Stimulated activated CD4-positive, alpha-beta T cell treated with anti-CD3 and anti-CD28 coated beads, Interleukin-12 subunit alpha, Interleukin-12 subunit beta, amount 100 ng/mL, for 48 hours (primary cell): Measurements from ENCODE around the gene HCAR3.
"Not testable (repeated sequence)": the region's sequence is repeated elsewhere in the genome, so short reads cannot be mapped to it uniquely, and the experiment has no call there.

Experiments
- DNase-seq, 3 donors: peaks; one replicate each; pipeline ENCODE4 v3.0.0-alpha.2; 2020; ENCODE audit warnings: low read depth in 2 of 3, low spot score in 1 of 3

HCAR3 gene

DNA sequence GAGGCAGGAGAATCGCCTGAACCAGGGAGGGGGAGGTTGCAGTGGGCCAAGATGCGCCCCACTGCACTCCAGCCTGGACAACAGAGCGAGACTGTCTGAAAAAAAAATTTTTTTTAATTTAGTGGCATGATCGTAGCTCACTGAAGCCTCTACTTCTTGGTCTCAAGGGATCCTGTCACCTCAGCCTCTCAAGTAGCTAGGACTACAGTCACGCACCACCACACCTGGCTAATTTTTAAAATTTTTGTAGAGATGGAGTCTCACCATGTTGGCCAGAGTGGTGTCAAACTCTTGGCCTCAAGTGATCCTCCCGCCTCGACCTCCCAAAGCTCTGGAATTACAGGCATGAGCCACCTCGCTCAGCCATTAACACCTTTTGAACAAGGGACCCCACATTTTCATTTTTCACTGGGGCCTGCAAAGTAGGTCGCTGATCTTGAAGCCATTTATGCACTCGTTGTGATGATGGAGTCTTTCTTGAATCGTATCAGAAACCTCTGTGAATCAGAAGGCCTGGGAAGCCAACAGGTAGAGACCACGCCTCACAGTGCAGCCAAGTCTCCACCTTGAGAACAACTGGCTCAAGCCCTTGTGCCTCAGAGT lies 8.1 kb upstream of the HCAR3 start:
- no peak for DNase-seq

DNA sequence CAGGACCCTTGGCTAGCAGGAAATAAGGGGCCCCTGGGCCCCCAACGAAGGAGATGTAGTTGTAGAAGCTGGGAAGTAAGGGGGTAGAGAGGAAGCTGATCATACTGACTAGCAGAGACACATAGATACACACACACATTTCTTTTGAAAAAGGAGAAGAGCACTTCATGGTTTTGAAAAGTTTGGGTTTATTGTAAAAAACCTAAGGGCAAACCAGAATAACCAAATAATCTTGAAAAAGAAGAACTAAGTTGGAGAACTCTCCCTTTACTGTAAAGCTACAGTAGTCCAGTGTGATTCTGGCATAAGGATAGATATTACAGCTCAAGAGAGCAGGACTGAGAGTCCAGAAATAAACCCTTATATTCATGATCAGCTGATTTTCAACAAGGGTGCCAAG lies 5.8 kb upstream of the HCAR3 start:
- no peak for DNase-seq

DNA sequence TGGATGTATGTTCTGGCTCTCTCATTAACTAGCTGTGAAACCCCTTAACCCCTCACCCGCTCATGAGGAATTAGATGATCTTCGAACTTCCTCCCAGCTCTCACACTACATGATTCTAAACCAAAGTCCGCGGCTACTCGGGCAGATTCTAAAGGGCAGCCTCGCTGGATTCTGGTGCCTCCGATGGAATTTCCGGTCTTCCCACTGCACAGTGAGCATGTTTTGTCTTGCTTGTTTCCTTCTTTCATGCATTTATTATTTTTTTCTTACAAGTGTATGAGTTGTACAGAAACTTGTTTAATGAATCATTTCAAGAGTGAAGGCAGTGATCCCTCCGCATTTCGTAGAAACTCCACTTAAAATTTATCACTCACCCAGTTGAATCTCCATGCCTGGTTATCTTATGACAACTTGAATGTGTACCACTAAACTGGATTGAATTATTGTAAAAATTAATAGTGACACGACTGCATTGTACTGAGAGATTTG lies 4.5 kb upstream of the HCAR3 start:
- DNase-seq: no peak

- DNase-seq: not testable (repeated sequence)
These were observed 1.4 kb downstream of the HCAR3 start for GRCh38 chr12:122715211-122715610.

DNA sequence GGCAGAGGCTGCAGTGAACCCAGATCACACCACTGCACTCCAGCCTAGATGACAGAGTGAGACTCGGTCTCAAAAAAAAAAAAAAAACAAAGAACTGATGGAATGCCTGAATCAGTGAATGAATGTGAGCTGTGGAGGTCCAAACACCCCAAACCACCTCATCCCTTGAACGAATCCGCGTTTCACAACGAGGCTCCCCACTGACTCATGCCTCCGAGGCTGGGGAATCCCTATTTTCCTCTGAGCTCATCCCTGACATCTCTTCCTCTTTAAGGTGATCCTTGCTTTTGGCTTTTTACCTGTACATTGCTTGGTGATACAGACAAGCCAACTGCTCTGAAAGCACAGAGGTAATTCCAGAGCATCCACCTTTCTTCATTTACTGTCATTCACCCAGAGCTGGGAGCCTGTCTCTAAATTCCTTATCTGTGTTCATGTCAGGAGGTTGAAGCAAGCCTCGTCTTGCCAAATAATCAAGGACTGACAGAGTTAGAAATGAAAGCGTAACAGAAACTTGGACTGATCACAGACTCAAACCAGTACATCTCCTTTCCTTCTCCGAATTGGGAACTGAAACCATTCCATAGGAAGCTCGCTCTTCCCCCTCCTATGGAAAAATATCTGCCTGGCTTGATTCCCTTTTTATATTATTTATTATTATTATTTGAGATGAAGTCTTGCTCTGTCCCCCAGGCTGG lies 3.0 kb downstream of the HCAR3 start:
- DNase-seq: not testable (repeated sequence)

DNA sequence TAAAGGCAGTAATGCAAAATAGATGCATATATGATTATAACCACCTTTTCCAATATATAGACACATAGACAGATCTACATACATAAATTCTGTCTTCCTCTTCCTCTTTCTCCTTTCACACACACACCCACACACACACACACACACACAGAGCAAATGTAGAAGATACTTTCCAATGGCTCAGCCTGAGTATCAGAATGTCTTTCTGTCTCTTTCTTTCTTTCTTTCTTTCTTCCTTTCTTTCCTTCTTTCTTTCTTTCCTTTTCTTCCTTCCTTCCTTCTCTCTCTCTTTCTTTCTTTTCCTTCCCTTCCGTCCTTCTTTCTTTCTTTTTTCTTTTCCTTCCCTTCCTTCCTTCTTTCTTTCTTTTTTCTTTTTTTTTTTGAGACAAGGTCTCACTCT lies 5.3 kb downstream of the HCAR3 start:
- not testable (repeated sequence) for DNase-seq

GRCh38 chr12:122710341-122710740 lies 6.3 kb downstream of the HCAR3 start:
- not testable (repeated sequence) for DNase-seq

GRCh38 chr12:122709287-122709686 lies 7.3 kb downstream of the HCAR3 start:
- not testable (repeated sequence) for DNase-seq

DNA sequence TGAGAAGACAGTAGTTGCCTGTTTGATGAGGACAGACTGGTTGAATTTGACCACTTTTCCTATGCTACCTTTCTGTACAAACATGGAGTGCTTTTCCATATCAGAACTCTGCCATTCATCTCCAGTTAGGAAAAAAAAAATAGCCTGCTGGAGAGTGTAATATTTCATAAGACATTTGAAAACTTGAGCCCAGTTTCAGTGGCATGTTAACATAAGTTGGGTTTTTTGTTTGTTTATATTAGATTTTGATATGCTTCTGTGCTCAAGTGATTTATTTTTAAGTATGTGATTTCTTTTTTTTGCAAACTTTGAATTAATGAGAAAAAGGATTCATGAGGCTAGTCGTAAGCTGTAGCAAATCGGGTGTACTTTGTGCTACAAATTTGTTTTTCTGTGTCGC lies 12.8 kb downstream of the HCAR3 start:
- DNase-seq: not testable (repeated sequence)

DNA sequence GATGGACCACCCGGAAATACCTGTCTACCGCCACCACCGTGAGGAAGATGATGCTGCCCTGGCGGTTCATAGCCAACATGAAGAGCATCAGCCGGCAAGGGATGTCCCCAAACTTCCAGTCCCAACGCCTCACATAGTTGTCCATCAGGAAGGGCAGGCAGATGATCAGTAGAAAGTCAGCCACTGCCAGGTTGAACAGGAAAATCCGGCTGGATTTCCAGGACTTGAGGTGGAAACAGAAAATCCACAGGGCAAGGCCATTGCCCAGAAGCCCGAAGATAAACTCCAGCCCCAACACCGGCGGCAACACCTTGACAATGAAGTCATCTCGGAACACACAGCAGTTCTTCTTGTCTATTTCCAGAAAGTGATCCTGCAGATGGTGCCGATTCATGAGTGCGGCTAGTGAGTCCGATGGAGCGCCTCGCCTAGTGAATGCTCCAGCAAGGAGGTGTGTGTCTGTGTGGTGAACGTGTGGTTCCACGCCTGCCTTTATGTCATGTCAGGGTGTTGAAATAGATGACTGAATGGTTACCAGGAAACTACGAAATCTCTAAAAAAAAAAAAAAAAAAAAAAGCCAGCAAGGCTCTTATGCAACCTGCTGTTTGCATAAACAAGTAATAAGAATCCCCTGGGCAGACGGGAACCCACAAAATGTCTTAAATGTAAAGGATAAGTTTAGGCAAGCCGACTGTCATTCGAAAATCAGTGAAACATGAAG lies 13.6 kb downstream of the HCAR3 start, which contains the start of gene HCAR2:
Gene HCAR2 (minus strand): TSS at position 468 of the 722 bp plus-strand sequence. CDS start 74 bp downstream, at position 394.
- not testable (repeated sequence) for DNase-seq

DNA sequence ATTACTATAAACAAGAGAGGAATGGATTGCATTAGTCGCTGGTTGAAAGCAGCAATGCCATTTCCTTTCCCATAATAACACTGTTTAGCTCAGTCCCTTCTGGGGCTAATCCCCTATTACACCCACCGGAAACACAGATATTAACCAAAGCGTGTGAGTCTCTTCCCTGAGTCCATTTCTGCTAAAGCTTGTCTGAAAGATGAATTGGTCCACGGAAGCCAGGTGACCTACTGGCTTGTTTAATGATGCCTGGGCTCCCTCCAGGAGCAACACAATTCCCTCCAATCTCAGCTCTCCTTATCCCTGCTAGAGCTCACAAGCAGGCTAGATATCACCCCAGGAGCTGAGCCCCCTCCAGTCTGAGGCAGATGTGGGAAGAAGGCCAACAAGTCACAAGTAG lies 15.1 kb downstream of the HCAR3 start:
- DNase-seq: not testable (repeated sequence)

- not testable (repeated sequence) for DNase-seq
These were observed 16.4 kb downstream of the HCAR3 start for GRCh38 chr12:122700038-122700710.

DNA sequence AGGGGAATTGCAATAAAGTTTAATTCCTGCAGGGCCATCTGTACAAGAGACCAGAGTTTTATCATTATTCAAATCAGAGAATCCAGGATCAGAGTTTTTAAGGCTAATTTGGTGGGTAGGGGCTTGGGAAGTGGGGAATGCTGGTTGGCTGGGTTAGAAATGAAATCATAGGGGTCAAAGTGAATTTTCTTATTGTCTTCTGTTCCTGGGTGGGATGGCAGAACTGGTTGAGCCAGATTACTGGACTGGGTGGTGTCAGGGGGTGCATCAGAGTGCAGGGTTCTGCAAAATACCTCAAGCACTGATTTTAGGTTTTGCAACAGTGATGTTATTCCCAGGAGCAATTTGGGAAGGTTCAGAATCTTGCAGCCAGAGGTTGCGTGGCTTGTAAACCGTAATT lies 19.7 kb downstream of the HCAR3 start:
- DNase-seq: not testable (repeated sequence)

- DNase-seq: no peak
These were observed 25.0 kb downstream of the HCAR3 start for GRCh38 chr12:122691566-122691965.

GRCh38 chr12:122688291-122688690 lies 28.3 kb downstream of the HCAR3 start:
- no peak for DNase-seq

DNA sequence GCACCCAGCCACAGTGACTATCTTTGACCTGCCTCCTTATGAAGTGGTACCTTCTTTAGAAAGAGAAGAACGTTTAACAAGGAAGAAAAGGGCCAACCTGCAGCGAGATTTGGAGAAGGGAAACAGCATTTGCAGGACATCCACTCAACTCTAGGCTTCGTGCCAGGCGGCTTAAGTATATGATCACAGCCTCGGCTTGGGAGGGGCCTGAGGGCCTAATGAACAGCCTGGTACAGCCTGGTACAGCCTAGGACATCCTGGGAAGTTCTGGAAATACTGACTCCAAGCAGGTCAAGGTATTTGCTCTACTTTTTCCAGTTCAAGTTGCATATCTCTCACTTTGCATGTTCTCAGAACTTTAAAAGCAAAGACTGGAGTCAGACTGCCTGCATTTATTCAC lies 29.5 kb downstream of the HCAR3 start:
- DNase-seq: no peak

DNA sequence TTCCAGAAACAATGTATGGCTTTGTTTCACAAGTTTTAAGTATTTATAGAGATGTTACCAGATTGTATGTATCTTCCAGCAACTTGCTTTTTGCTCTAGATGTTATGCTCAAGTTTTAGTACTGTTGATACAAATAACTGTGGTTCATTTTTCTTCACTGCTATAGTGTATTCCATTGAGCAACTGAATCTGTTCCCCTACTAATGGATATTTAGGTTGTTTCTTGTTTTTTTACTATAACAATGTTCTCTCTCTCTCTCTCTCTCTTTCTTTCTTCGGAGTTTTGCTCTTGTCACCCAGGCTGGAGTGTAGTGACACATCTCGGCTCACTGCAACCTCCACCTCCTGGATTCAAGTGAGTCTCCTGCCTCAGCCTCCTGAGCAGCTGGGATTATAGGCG lies 30.1 kb downstream of the HCAR3 start:
- no peak for DNase-seq

DNA sequence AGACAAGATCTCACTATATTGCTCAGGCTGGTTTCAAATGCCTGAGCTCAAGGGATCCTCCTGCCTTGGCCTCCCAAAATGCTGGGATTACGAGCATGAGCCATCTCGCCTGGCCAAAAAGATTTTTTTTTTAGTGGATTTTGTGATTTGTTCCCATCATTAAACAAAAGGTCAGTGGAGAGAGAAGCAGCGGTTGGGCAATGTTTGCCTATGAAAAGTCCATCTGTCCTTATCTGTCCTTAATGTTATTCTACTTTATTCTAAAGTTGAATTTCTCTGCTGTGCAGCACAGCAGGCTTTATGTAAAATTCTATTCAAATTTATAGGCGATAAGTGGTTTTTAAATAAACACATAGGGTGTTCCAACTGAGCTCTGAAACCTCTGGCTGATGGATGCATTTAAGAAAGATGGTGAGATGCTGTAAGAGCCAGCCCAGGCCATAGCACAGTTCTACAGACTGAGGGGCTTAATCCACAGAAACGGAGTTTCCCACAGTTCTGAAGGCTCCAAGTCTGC lies 32.3 kb downstream of the HCAR3 start:
- no peak for DNase-seq

GRCh38 chr12:122681814-122682213 lies 34.8 kb downstream of the HCAR3 start:
- no peak for DNase-seq

- not testable (repeated sequence) for DNase-seq
These were observed 35.6 kb downstream of the HCAR3 start for GRCh38 chr12:122680989-122681388.

GRCh38 chr12:122676781-122677180 lies 39.8 kb downstream of the HCAR3 start:
- not testable (repeated sequence) for DNase-seq
